ENCODE measurements around the gene GFI1. TPM values are rescaled to one million over a fixed set of nuclear protein-coding genes. Genes with fewer than 3 reads are reported as not detected.

Gene GFI1
- total RNA-seq, 1 experiment from 2014 or later = 0.31 TPM

- no peak overlapping the region for H3K4me3 Mint-ChIP-seq (ENCODE audit: low read depth, unreplicated experiment)
- no peaks in the 10 kb centered on the region for H3K9me3 Mint-ChIP-seq (ENCODE audit: low read depth, unreplicated experiment)
- intact Hi-C loops (cut with micrococcal nuclease; ENCODE audit: unreplicated experiment) = no loop called here
- H3K27ac Mint-ChIP-seq (ENCODE audit: unreplicated experiment) = no peak overlapping the region
- no peaks in the 10 kb centered on the region for H3K36me3 Mint-ChIP-seq (ENCODE audit: insufficient read depth, unreplicated experiment)
- H3K27me3 Mint-ChIP-seq (ENCODE audit: unreplicated experiment) = no peaks in the 10 kb centered on the region
- peaks cover 13% of the 10 kb centered on the region for H3K4me1 Mint-ChIP-seq (ENCODE audit: low read depth, unreplicated experiment)
- TF ChIP-seq, protein P1, sequence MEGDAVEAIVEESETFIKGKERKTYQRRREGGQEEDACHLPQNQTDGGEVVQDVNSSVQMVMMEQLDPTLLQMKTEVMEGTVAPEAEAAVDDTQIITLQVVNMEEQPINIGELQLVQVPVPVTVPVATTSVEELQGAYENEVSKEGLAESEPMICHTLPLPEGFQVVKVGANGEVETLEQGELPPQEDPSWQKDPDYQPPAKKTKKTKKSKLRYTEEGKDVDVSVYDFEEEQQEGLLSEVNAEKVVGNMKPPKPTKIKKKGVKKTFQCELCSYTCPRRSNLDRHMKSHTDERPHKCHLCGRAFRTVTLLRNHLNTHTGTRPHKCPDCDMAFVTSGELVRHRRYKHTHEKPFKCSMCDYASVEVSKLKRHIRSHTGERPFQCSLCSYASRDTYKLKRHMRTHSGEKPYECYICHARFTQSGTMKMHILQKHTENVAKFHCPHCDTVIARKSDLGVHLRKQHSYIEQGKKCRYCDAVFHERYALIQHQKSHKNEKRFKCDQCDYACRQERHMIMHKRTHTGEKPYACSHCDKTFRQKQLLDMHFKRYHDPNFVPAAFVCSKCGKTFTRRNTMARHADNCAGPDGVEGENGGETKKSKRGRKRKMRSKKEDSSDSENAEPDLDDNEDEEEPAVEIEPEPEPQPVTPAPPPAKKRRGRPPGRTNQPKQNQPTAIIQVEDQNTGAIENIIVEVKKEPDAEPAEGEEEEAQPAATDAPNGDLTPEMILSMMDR (IDR thresholded peaks at IDR 0.05; ENCODE audit: unreplicated experiment) = no peak
- BruUV-seq (replicated peaks) = no TSS peak
- DNase-seq = no peak
- CTCF ChIA-PET = interaction anchor here (0.5 to 1.5 kb wide), 7 partner anchors 23 to 1851 kb away, joined by 3 to 8 read pairs (median 3); no protein-coding TSS in a partner anchor
Observed at GRCh38 chr1:92503043-92503925, 16.6 kb upstream of the GFI1 start.

DNA sequence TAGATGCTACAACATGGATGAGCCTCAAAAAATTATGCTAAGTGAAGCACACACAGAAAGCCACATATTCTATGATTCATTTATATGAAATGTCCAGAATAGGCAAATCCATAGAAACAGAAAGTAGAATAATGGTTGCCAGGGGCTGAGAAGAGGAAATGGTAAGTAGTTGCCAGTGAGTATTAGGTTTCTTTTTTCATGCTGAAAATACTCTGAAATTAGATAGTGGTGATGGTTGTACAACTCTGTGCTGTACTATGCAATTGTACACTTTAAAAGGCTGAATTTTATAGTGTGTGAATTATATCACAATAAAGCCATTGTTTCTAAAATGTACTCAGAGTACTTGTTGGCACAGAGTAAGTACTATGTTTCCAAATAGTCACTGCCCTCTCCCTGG, 15.5 kb upstream of the GFI1 start:
- no peak for DNase-seq
- CTCF ChIA-PET = interaction anchor here (0.6 kb wide), 4 partner anchors 60 to 1850 kb away, joined by 3 to 8 read pairs (median 4); no protein-coding TSS in a partner anchor
- TF ChIP-seq, protein P1 (IDR thresholded peaks at IDR 0.05; ENCODE audit: unreplicated experiment) = no peak
- intact Hi-C loops (cut with micrococcal nuclease; ENCODE audit: unreplicated experiment) = no loop called here
- no peaks in the 10 kb centered on the region for H3K9me3 Mint-ChIP-seq (ENCODE audit: low read depth, unreplicated experiment)
- peaks cover 13% of the 10 kb centered on the region for H3K4me1 Mint-ChIP-seq (ENCODE audit: low read depth, unreplicated experiment)
- no peak overlapping the region for H3K4me3 Mint-ChIP-seq (ENCODE audit: low read depth, unreplicated experiment)
- no peaks in the 10 kb centered on the region for H3K36me3 Mint-ChIP-seq (ENCODE audit: insufficient read depth, unreplicated experiment)
- H3K27ac Mint-ChIP-seq (ENCODE audit: unreplicated experiment) = no peak overlapping the region
- BruUV-seq (replicated peaks) = no TSS peak
- no peaks in the 10 kb centered on the region for H3K27me3 Mint-ChIP-seq (ENCODE audit: unreplicated experiment)

GRCh38 chr1:92500552-92500951, 13.8 kb upstream of the GFI1 start:
- DNase-seq = no peak
- TF ChIP-seq, protein P1 (IDR thresholded peaks at IDR 0.05; ENCODE audit: unreplicated experiment) = no peak
- BruUV-seq (replicated peaks) = no TSS peak
- Mint-ChIP-seq H3K27me3 (ENCODE audit: unreplicated experiment) (no peaks in the 10 kb centered on the region), H3K4me1 (ENCODE audit: low read depth, unreplicated experiment) (peaks cover 12% of the 10 kb centered on the region), H3K27ac (ENCODE audit: unreplicated experiment) (no peak overlapping the region), H3K9me3 (ENCODE audit: low read depth, unreplicated experiment) (no peaks in the 10 kb centered on the region), H3K36me3 (ENCODE audit: insufficient read depth, unreplicated experiment) (no peaks in the 10 kb centered on the region), H3K4me3 (ENCODE audit: low read depth, unreplicated experiment) (no peak overlapping the region)
- CTCF ChIA-PET = no interaction called here
- intact Hi-C loops (cut with micrococcal nuclease; ENCODE audit: unreplicated experiment) = no loop called here

- no peak overlapping the region for H3K27ac Mint-ChIP-seq (ENCODE audit: unreplicated experiment)
- no peaks in the 10 kb centered on the region for H3K27me3 Mint-ChIP-seq (ENCODE audit: unreplicated experiment)
- TF ChIP-seq, protein P1 (IDR thresholded peaks at IDR 0.05; ENCODE audit: unreplicated experiment) = no peak
- intact Hi-C loops (cut with micrococcal nuclease; ENCODE audit: unreplicated experiment) = no loop called here
- H3K36me3 Mint-ChIP-seq (ENCODE audit: insufficient read depth, unreplicated experiment) = no peaks in the 10 kb centered on the region
- no peak overlapping the region for H3K4me3 Mint-ChIP-seq (ENCODE audit: low read depth, unreplicated experiment)
- H3K4me1 Mint-ChIP-seq (ENCODE audit: low read depth, unreplicated experiment) = no peaks in the 10 kb centered on the region
- no peaks in the 10 kb centered on the region for H3K9me3 Mint-ChIP-seq (ENCODE audit: low read depth, unreplicated experiment)
- CTCF ChIA-PET = no interaction called here
- DNase-seq = no peak
- BruUV-seq (replicated peaks) = no TSS peak
Observed at GRCh38 chr1:92495392-92496063, 8.8 kb upstream of the GFI1 start.
